OCI-LY7 (cell line): Measurements from ENCODE around the gene RBMX. TPM values are rescaled to one million over a fixed set of nuclear protein-coding genes. Genes with fewer than 3 reads are reported as not detected.
"Not testable (repeated sequence)": the region's sequence is repeated elsewhere in the genome, so short reads cannot be mapped to it uniquely, and the experiment has no call there.

Source experiments
- Bru-seq: library from RNA; stranded (reverse); fragments of 400-500 nt; gene quantifications from one replicate; lab custom pipeline; 2021; lab: Mats Ljungman, UMichigan
- BruChase-seq, 2 experiments: library from RNA; stranded (reverse); fragments of 400-500 nt; gene quantifications; one replicate each; lab custom pipeline; 2021; lab: Mats Ljungman, UMichigan
- BruUV-seq: library from RNA; stranded (reverse); fragments of 400-500 nt; replicated peaks from 2 replicates; lab custom pipeline; 2021; lab: Mats Ljungman, UMichigan
- CTCF ChIA-PET: fragments of 300-600 bp; sonication (Branson Sonifier 250); formaldehyde crosslinking; loops from one replicate; lab custom pipeline; 2022; ENCODE audit warnings: antibody characterized with exemption; ENCODE audit not compliant: unreplicated experiment; lab: Charles Lee
- POLR2A ChIA-PET: fragments of 300-600 bp; sonication (Branson Sonifier 250); formaldehyde crosslinking; loops from one replicate; lab custom pipeline; 2022; ENCODE audit warnings: antibody characterized with exemption; lab: Charles Lee
- DNase-seq: peaks from one replicate; pipeline ENCODE4 v3.0.0-alpha.2; 2015; ENCODE audit warnings: low spot score
- H2AFZ ChIP-seq: fragments of 200-600 bp; sonication (generic), shearing (Covaris generic); 2 replicates; pipeline ENCODE4 v1.6.1; 2014; ENCODE audit warnings: mild to moderate bottlenecking, antibody characterized with exemption, low read length, moderate library complexity
- H3K27ac ChIP-seq: fragments of 200-600 bp; sonication (generic); 2 replicates; pipeline ENCODE4 v1.5.1; 2014; ENCODE audit warnings: mixed run types, low read depth, mild to moderate bottlenecking, moderate library complexity, low read length, inconsistent platforms; ENCODE audit not compliant: poor library complexity, severe bottlenecking
- H3K36me3 ChIP-seq: fragments of 200-600 bp; sonication (generic); 2 replicates; pipeline ENCODE4 v1.6.1; 2014; ENCODE audit warnings: mild to moderate bottlenecking, antibody characterized with exemption, low read length, moderate library complexity, mixed read lengths; ENCODE audit not compliant: insufficient read depth
- H3K4me1 ChIP-seq: fragments of 200-600 bp; sonication (generic); 2 replicates; pipeline ENCODE4 v1.5.1; 2014; ENCODE audit warnings: mild to moderate bottlenecking, low read length; ENCODE audit not compliant: insufficient read depth, poor library complexity, severe bottlenecking
- H3K4me2 ChIP-seq: fragments of 200-600 bp; sonication (generic); 2 replicates; pipeline ENCODE4 v1.6.1; 2014; ENCODE audit warnings: mild to moderate bottlenecking, low read length
- H3K4me3 ChIP-seq: fragments of 200-600 bp; sonication (generic); 2 replicates; pipeline ENCODE4 v1.5.1; 2014; ENCODE audit warnings: mild to moderate bottlenecking, low read depth, low read length; ENCODE audit not compliant: poor library complexity, severe bottlenecking
- H3K79me2 ChIP-seq: fragments of 200-600 bp; sonication (generic); 2 replicates; pipeline ENCODE4 v1.6.1; 2016; ENCODE audit warnings: low read depth, mild to moderate bottlenecking, low read length, moderate library complexity, mixed read lengths; ENCODE audit not compliant: insufficient read depth
- H3K9me2 ChIP-seq: fragments of 200-600 bp; sonication (generic); 2 replicates; pipeline ENCODE4 v1.6.1; 2016; ENCODE audit warnings: mild to moderate bottlenecking, low read length, mixed read lengths; ENCODE audit not compliant: insufficient read depth
- H3K9me3 ChIP-seq: fragments of 200-600 bp; sonication (generic); 2 replicates; pipeline ENCODE4 v1.6.1; 2014; ENCODE audit warnings: mild to moderate bottlenecking, mixed run types, low read length, mixed read lengths
- H4K20me1 ChIP-seq: fragments of 200-600 bp; sonication (generic); 2 replicates; pipeline ENCODE4 v1.6.1; 2014; ENCODE audit warnings: mild to moderate bottlenecking, antibody characterized with exemption, low read length, moderate library complexity, mixed read lengths; ENCODE audit not compliant: insufficient read depth
- EZH2phosphoT487 ChIP-seq: fragments of 200-600 bp; sonication (generic); IDR thresholded peaks from 2 replicates; pipeline ENCODE4 v1.6.1; 2018; ENCODE audit warnings: low read depth, borderline replicate concordance, mild to moderate bottlenecking, mixed run types, antibody characterized with exemption, low read length, moderate library complexity, mixed read lengths
- intact Hi-C: fragments of 100-400 bp; cut with micrococcal nuclease; formaldehyde crosslinking; loops from one replicate; pipeline ENCODE4 v1.10.0; 2022; ENCODE audit not compliant: unreplicated experiment
- long read RNA-seq: library from polyadenylated mRNA; stranded (forward); transcript quantifications from one replicate; pipeline ENCODE4 v2.0.0, GENCODE V29; 2022
- total RNA-seq, 2 experiments: library from RNA; depleted of rRNA in 1 of 2; stranded (reverse); fragments of >200 nt in 1 of 2; shearing (Covaris generic) in 1 of 2; gene quantifications; 2 replicates each; pipeline ENCODE4 v1.2.3, GENCODE V29; 2014 to 2022
- TF ChIP-seq, protein P1 (sequence below): fragments of 200-600 bp; sonication (generic); conservative IDR thresholded peaks from 2 replicates; pipeline ENCODE4 v1.5.1; 2014; ENCODE audit warnings: mild to moderate bottlenecking, antibody characterized with exemption, low read length, moderate library complexity, mixed read lengths

The RBMX gene
- total RNA-seq (2014; rRNA removed; shearing (Covaris generic)) (321 and 394 TPM in 2 replicates), total RNA-seq (2022) (342 and 367 TPM in 2 replicates), Bru-seq, nascent RNA (percentile 98 among the genes with signal in this experiment), BruChase-seq, experiment 1, labeled RNA remaining after a 6-hour chase (percentile 99 among the genes with signal in this experiment), BruChase-seq, experiment 2, labeled RNA remaining after a 2-hour chase (percentile 99 among the genes with signal in this experiment)
- long read RNA-seq, transcript RBMX-205 (3 exons, 2,041 nt) = minor isoform, 10 of 618 reads
- long read RNA-seq, transcript RBMX-201 (9 exons, 2,012 nt) = major isoform, 384 of 618 reads
- long read RNA-seq, partial matches to known transcripts = 30 of 618 reads
- long read RNA-seq, other reads (novel, unspliced or antisense) = 191 of 618 reads

GRCh38 chrX:136880452-136881013 lies at the start of gene RBMX:
Gene RBMX (minus strand): TSS chrX:136880725. CDS start chrX:136879427, 1,298 bp downstream.
- H3K9me2 ChIP-seq = no peaks in the 10 kb centered on the region
- H3K36me3 ChIP-seq = peaks cover 49% of the 10 kb centered on the region
- 0 out of 2 replicates have a peak, but pooled peaks cover 4% of the 10 kb centered on the region for H4K20me1 ChIP-seq
- ChIA-PET POLR2A (interaction anchor here (0.6 to 3.4 kb wide), 11 partner anchors 9 to 735 kb away, joined by 3 to 16 read pairs (median 4); no protein-coding TSS in a partner anchor), CTCF (no interaction called here)
- no peaks in the 10 kb centered on the region for H3K9me3 ChIP-seq
- peak within 1 kb of the TSS; percentile 79 for H3K27ac ChIP-seq
- H2AFZ ChIP-seq = peak within 1 kb of the TSS; percentile 91; the same call in 1 of the 2 replicates
- peak within 1 kb of the TSS; percentile 88 for H3K4me2 ChIP-seq
- peaks cover 11% of the 10 kb centered on the region for H3K4me1 ChIP-seq
- no TSS peak for BruUV-seq
- intact Hi-C loops = loop anchor here (2.0 kb wide), 2 partner anchors 30 to 100 kb away; partner anchors contain the start of gene ARHGEF6
- TF ChIP-seq, protein P1, sequence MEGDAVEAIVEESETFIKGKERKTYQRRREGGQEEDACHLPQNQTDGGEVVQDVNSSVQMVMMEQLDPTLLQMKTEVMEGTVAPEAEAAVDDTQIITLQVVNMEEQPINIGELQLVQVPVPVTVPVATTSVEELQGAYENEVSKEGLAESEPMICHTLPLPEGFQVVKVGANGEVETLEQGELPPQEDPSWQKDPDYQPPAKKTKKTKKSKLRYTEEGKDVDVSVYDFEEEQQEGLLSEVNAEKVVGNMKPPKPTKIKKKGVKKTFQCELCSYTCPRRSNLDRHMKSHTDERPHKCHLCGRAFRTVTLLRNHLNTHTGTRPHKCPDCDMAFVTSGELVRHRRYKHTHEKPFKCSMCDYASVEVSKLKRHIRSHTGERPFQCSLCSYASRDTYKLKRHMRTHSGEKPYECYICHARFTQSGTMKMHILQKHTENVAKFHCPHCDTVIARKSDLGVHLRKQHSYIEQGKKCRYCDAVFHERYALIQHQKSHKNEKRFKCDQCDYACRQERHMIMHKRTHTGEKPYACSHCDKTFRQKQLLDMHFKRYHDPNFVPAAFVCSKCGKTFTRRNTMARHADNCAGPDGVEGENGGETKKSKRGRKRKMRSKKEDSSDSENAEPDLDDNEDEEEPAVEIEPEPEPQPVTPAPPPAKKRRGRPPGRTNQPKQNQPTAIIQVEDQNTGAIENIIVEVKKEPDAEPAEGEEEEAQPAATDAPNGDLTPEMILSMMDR = no peak
- TF ChIP-seq EZH2phosphoT487 = no peak
- peaks cover 44% of the 10 kb centered on the region for H3K79me2 ChIP-seq
- H3K4me3 ChIP-seq = peak within 1 kb of the TSS; percentile 99
- peak; percentile 93 for DNase-seq

DNA sequence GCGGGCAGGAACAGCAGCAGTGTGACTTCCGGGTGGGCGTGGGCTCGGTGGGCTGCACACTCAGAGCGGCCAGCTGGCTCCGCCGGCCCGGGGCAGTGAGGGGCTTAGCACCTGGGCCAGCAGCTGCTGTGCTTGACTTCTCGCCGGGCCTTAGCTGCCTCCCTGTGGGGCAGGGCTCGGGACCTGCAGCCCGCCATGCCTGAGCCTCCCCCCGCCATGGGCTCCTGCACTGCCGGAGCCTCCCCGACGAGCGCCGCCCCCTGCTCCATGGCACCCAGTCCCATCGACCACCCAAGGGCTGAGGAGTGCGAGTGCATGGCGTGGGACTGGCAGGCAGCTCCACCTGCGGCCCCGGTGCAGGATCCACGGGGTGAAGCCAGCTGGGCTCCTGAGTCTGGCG lies 40.9 kb upstream of the RBMX start:
- CTCF ChIA-PET, H2AFZ ChIP-seq, POLR2A ChIA-PET, H3K4me1 ChIP-seq, BruUV-seq, DNase-seq, H3K79me2 ChIP-seq, intact Hi-C loops, H4K20me1 ChIP-seq, H3K27ac ChIP-seq, H3K4me3 ChIP-seq, H3K9me2 ChIP-seq, H3K36me3 ChIP-seq, H3K4me2 ChIP-seq, H3K9me3 ChIP-seq: not testable (repeated sequence)

DNA sequence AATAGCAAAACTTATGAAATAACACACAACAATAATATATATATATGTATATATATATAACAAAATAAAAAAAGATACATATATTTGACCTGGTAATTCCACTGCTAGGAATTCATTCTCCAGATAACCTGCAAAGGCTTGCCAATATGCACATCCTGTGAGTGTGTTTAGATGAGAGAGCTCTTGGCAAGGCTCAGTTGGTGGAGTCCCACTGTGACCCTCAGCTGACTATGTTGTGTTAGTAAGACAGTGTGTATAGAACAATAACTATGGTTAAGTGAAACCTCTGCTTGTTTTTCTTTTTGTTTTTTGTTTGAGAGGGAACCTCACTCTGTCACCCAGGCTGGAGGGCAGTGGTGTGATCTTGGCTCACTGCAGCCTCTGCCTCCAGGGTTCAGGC lies 39.5 kb upstream of the RBMX start:
- Histone ChIP-seq H3K4me3 (no peak overlapping the region), H2AFZ (no peak overlapping the region), H4K20me1 (no peaks in the 10 kb centered on the region), H3K9me2 (no peaks in the 10 kb centered on the region), H3K9me3 (no peaks in the 10 kb centered on the region), H3K36me3 (no peaks in the 10 kb centered on the region), H3K4me2 (no peak overlapping the region), H3K27ac (no peak overlapping the region), H3K79me2 (no peaks in the 10 kb centered on the region), H3K4me1 (peaks cover 3% of the 10 kb centered on the region)
- intact Hi-C loops = no loop called here
- no peak for DNase-seq
- TF ChIP-seq, protein P1 = no peak
- TF ChIP-seq EZH2phosphoT487 = no peak
- ChIA-PET POLR2A (no interaction called here), CTCF (no interaction called here)
- no TSS peak for BruUV-seq
